Ammon's horn (tissue), 1 donor: ENCODE results near the gene ADAP1.

Experiments
- DNase-seq: peaks from one replicate; pipeline ENCODE4 v3.0.0-alpha.2; 2016; ENCODE audit warnings: low spot score

Gene ADAP1

DNA sequence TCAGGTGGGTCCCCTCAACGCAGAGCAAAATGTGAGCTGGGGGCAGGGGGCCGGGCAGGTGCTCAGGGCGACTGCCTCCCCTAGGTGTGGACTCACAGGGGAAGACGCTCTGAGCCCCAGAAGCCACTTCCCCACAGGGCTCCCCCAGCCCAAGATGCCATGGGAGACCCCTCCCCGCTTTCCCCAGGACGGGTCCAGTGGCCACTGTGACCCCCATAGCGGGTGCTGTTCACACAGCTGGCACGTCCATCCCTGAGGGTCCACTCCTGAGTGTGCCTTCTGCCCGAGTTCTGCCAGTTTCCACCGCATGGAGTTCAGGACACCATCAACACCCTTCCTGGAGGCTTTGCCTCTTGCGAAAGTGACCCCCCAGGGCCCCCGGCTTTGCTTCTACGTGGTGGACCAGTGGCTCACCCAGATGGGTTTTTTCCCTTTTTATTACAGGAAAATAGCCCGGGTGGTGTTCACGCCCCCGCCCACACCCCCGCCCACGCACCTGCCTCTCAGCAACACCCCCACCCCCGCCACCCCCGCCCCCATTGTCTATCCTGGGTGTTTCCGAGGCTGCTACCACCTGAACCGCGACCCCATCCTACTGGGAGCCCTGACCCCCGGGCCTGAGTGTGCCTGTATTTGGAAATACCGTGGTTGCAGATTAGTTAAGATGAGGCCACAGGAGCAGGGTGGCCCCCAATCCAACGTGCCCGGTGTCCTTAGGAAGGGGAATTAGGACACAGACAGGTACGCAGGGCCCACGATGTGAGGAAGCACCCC is 32.0 kb downstream of the ADAP1 start:
- no peak for DNase-seq

DNA sequence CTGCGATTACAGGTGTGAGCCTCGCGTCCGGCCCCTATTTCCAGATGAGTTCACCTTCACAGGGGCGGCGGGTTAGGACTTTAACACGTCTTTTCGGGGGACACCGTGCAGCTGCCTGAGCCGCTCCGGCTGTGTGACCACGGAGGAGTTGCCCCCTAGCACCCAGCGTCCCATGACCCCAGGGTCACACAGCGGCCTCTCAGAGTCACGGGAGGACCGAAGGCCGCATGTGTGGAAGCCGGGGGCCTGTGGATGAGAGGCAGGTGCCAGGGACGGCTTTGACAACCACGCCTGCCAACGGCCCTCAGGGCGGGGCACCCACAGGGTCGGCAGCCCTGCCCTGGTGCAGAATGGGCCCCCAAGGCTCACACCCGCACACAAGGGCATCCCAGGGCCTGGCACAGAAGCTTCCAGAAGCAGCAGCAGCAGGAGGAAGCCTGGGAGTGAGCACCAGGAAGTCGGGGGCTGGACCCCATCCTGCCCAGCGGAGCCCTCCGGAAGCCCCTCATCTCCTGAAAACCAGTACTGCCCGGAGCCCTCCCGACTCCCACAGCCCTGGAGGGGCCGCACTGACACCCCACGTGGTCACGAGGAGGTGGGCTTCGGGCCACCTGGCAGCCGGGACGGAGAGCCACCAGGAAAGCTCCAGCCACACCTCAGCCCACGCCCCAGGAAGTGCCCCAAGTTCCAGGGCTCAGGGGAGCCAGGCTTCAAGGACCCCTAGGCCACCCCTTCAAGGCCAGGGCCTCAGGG is 32.7 kb downstream of the ADAP1 start:
- no peak for DNase-seq

DNA sequence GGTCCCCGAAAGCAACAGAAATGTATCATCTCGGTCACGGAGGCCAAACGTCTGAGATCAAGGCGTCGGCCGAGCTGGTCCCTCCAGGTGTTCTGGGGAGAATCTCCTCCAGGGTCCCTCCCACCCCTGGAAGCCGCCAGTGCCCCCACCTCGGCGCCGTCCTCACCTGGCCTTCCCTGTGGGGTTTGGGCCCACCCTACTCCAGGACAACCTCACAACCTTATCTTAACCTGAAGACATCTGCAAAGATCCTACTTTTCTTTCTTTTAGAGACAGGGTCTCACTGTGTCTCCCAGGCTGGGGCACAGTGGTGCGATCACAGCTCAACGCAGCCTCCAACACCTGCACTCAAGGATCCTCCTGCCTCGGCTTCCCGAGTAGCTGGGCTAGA is 33.4 kb downstream of the ADAP1 start:
- DNase-seq = no peak

DNA sequence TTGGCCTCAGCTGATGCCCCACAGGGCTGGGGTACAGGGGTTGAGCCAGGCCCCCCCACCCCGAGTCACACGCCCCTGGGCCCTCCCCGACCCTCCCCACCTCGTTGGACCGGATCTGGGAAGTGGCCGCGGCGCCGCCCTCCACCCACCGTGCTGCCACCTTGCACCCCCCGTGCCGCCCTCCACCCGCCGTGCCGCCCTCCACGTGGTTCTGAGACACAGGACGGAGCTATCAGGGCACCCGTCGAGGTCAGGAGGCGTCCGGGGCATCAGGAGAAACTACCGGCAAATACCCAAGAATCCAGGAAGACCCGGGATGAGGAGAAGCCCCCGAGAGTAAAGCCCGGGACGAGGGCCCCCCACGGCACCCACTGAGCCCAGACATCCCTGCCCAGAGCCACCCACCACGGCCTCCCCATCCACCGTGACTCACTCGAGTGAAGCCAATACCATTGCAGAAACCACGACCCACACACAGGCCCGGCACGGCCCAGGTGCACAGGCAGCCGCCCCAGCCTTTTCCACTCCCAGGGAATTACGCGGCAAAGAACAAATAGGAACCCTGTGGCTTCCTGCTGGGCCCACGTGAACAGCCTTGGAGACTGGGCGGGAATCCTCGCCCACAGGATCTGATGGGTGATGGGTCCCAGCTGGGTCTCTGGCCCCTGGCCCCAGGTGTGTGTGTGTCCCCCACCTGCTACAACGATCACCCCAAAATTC is 34.0 kb downstream of the ADAP1 start:
- no peak for DNase-seq

DNA sequence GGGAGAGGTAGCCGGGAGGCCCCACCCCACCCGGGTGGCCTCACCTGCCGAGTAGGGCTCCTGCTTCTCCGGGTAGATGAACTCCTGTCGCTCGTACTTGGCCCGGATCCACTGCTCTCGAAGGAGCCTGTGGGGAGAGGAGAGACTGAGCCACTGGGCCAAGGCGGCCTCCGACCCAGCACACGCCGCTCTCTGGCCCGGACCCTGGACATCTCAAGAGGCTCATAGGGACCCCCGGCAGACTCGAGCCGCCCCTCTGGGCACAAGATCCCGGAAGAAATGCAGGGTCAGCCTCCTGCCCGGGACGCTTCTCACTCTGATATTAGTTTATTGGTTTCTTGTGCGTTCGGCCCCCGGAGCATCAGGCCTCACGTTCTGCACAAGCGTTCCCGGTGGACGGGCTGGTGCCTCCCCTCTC is 34.5 kb downstream of the ADAP1 start:
- DNase-seq = no peak

DNA sequence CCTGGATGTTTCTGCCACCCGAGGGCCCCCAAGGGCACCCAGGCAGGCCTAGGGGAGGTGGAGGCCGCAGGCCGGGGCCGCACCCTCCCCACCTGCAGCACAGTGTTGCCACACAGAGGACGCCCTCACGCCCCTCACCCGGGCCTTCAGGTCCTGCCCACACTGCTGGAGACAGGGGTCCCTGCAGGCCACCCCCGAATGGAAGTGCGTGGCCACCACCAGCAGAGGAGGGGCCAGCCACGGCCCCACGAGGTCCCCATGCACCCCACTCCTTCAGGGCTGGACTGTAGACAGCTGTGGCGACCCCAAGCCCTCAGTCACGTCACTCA is 35.4 kb downstream of the ADAP1 start:
- DNase-seq = no peak

DNA sequence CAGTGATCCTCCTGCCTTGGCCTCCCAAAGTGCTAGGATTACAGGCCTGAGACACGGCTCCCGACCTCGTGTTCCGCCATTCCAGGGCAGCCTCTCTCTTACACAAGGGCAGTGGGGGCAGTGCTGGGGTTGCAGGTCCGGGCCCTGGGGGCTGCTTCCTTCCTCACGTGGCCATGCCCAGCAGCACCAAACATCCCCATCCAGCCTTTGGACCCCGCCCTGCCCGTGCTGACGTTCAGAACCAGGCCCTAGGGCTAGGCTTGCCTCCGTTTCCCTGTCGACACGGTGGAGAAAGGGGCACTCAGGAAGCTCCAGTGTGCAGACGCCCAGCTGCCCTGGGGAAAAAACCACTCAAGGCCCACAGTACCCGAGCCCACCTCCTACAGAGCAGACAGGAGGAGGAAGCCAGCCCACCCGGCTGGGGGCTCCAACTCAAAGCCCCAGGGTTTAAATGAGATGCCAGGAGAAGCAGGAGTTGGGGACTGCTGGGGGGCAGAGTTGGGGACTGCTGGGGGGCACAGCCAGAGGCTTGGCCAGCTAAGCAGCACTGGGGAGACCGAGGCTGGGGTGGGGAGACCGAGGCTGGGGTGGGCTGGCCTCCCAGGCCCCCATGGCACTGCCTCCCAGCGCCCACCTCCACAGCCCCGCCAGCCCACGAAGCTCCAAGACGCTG is 35.9 kb downstream of the ADAP1 start:
- no peak for DNase-seq

DNA sequence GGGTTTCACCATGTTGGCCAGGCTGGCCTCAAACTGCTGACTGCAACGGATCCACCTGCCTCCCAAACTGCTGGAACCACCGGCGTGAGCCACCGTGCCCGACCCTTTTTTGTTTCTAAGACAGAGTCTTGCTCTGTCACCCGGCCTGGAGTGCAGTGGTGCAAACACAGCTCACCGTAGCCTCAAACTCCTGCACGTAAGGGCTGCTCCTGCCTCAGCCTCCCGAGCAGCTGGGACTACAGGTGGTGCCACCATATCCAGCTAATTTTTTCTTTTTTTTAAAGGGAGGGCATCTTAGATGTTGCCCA is 36.4 kb downstream of the ADAP1 start:
- DNase-seq = no peak

DNA sequence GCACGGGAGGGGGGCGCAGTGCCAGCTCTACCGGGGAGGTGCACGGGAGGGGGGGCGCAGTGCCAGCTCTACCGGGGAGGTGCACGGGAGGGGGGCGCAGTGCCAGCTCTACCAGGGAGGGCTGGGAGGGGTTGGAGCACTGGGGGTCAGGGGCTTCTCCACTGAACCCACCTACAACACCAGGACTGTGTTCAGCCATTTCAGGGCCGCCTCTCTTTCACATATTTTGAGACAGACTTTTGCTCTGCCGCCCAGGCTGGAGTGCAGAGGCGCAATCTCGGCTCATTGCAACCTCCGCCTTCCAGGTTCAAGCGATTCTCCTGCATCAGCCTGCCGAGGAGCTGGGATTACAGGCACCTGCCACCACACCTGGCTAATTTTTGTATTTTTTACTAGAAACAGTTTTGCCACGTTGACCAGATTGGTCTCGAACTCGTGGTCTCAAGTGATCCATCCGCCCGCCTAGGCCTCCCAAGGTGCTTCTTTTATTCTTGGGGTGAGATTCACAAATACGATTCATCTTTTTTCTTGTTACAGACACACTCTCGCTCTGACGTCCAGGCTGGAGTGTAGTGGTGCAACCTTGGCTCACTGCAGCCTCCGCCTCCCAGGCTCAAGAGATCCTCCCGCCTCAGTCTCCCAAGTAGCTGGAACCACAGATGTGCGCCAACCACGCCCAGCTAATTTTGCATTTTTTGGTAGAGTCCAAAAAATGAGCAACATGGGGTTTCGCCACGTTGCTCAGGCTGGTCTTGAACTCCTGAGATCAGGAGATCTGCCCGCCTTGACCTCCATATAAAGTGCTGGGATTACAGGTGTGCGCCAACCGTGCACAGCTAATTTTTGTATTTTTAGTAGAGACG is 37.0 kb downstream of the ADAP1 start:
- DNase-seq = no peak

DNA sequence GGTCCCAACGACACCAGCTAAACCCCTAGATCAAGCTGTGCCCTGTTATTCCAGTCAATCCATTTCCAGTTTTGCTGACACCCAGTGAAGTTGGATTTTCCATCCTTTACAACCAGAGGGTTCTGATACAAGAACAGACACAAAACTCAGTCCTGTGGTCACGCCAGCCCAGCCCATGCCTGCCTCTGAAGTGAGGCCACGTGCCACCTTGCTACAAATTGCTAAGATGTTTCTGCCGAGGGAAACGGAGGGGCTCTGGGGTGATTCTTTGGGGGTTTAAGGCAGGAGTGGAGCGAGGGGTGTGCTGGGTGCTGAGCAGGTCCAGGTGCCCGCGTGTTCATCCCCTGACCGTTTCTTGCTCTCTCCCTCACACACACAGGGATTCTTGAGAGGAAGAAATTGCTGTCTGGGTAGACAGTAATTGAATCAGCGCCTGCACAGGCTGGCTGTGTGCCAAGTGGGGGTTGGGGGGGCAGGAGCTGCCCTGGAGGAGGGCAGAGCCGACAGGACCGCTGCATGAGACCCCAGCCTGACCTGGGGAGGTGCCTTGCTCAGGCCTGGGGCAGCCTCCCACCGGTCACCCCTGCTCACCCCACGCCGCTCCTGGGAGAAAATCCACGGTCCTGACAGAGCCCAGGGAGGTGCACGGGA is 38.1 kb downstream of the ADAP1 start:
- no peak for DNase-seq

DNA sequence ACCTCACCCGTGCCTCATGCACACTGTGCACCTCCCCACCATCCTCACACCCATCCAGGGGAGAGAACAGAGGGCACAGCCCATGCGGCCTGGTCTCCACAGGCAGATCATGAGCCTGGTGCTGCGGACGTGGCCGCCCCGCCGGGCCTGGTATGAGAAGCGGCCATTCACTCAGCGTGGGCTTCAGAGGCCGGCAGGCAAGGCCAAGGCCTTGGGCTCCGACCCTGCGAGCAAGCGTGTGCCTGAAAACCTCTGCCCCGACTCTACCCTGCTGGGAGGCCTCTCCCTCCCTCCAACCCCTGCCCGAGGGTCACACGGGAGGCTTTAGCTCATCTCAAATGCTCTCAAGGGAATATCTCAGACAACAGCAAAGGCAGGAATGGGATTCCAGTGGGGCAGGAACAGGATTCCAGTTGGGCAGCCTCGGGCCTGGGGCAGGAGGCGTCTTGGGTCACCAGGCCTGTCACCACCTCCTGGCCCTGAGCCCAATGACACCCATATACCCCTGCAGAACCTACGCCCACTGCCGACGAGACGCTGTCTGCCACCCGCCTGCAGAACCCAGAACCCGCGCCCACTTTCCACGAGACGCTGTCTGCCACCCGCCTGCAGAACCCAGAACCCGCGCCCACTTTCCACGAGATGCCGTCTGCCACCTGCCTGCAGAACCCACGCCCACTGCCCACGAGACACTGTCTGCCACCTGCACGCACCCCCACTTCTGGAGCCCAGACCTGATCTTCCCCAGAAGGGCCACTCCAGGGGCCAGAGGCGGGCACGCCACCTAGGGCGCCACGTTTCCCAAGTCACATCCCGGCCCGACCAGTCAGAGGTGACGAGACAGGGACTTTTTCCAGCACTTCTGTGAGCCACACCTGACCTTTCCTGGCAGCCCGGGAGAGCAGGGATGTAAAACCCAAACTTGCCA is 38.9 kb downstream of the ADAP1 start:
- no peak for DNase-seq

DNA sequence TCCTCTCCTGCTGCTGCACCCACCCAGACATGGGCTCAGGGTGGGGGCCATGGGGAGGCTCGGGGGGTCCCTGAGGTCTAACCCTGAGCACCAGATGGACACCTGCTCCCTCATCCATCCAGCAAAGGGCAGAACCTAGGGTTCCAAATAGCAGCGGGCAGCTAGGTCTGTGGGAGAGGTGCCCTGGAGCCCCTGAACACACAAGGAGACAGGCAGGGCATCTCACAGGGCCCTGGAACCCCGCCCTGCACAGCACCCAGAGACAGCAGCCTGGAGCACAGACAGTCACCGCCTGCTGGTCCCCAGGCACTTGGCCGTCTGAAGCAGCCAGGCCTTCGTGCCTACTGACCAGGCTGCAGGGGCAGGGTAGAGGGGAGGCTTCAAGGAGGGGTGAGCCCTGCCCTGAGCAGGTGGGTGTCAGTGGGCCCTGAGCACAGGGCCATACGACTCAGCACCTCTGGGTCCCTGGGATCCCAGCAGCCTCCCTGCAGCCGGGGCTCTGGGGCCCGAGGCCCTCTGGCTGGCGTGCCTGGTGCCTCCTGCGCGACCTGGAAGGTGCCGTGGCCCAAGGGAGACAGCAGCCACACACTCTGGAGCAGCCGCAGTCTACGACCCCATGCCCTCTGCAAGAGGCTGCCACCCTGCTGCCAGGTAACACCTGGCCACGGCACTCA is 39.8 kb downstream of the ADAP1 start:
- no peak for DNase-seq

DNA sequence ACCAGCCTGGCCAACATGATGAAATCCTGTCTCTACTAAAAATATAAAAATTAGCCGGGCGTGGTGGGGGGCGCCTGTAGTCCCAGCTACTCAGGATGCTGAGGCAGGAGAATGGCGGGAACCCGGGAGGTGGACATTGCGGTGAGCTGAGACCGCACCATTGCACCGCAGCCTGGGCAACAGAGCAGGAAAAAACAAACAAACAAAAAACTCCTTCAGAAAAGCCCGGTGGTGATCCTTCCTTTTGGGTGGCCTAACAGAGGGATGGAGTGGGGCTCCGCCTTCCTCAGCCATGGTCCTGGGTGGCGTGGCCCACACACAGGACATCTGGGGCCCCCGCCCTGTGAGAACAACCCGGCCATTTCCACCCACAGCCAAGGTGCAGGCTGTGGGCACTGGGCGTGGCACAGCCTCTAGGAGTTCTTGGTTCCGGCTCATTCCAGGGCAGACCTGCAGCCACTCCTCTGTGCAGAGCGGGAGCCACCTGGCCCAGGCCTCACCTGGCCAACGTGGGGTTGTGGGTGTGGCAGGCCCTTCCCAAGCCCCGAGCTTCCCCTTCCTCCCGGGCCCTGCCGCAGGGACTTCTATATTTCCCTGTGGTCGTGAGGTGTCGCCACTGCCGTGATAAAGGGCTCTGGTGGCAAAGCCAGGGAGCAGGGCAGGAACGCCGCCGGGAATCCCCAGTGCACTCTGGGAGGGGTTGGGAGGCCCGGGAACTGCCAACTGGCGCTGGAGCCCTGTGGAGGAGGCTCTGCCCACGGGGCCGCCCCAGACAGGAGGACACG is 40.6 kb downstream of the ADAP1 start:
- peak; percentile 64 for DNase-seq

DNA sequence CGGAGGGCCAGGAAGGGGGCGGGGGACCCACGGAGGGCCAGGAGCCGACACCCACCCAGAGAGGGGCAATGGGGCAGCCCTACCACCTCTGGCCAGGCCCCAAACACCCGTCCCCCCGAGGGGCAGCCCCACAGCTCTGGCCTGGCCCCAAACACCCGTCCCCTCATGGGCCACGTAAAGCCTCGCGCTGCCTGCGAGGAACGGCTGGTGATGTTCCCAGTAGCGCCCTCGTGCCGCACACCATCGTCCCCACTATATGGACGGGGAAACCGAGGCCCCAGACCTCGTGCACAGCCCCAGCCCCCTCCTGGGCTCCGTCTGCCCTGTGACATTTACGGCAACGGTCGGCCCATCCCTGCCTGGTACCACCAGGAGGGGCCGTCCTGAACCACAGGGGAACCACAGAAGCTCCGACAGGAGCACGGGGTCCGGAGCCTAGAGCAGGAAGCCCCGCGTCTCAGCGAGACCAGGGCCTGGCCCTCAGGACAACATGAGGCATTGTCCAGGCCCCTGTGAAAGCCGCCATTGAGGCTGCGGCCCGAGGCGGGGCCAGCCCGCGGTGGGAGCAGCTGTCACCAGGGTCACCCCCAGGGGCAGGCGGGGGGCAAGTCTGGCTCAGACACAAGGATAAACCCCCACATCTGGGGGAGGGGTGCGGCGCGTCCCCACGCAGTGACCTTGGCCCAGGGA is 42.5 kb downstream of the ADAP1 start:
- DNase-seq = peak; percentile 89

DNA sequence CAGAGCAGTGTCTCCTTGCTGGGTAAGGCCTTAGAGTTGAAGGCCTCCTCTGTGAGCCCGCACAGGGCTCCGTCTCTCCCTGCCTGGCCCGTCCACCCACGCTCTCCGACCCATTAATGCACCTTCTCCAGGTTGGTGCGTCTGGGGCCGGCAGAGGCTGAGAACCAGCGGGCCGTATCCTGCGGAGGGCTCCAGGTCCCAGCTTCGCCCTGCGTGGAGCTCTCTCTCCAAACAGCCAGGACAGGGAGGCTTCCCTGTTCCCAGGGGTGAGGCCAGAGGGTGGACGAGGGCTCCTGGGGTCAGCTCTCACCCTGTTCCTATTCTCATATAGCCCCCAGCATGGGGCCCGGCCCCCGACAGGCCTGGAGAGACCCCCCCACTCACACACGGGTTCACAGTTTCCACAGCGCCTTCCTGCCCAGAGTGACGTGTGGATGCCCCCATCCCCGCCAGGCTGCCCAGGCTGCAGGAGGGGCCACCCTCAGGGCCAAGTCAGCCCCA is 43.5 kb downstream of the ADAP1 start:
- no peak for DNase-seq

DNA sequence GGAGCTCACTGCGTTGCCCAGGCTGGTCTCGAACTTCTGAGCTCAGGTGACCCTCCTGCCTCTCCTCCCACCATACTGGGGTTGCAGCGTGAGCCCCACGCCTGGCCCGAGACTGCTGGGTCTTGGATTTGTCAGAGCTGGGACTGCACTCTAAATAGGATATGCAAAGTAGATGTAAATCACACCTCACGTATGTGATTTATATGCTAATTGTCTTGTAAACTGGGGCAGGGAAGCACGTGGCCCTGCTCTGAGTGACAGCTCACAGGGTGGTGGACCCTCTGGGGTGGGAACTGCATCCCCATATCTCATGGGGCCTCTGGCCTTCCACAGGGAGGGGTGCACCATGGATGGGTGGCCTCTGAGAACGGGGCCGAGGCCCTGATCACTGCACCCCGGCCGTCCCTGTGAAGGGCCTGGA is 44.0 kb downstream of the ADAP1 start:
- no peak for DNase-seq

DNA sequence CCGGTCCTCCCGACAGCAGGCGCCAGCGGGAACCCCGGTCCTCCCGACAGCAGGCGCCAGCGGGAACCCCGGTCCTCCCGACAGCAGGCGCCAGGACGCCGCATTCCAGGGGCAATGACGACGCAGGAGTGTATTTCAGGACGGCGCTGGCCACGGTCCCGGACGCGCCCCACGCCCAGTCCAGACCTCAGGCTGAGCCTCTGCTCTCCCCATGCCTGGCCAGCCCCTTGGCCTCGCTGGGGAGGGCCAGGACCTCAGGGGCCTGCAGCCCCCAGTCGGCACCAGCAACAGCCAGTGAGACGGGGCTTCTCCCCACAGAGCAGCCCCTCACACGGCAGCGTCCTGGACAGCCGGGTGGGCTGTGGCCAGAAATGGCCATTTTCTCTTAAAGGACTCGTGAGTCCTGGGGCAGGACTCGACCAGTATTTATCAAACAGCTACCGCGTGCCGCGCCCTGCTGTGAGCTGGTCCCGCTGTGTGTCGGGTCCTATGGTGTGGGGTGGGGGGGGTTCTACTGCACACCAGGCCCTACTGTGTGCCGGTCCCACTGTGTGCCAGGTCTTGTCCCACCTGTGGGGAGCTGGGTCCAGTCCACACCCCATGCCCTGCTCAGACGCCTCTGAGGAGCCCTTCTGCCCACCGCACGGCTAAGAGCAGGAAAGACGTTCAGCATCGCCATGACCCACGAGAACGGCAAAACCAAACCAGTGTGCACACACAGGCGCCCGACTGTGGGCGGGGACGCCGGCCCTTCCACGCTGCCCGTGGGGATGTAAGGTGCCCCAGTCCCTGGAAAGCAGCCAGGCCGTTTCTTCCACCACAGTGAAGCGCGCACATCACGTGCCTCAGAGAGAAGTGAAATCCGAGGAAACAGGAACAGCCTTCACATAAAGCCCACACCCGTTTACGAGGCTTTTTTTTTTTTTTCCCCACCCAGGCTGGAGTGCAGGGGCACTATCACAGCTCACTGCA is 44.8 kb downstream of the ADAP1 start:
- DNase-seq = peak; percentile 79
